ENCODE results near the gene TRAK2. TPM values are rescaled to one million over a fixed set of nuclear protein-coding genes. Genes with fewer than 3 reads are reported as not detected.

TRAK2 gene
- total and polyA plus RNA-seq, 10 donors: 7.1 to 63.0 (median 37.7) TPM

GRCh38 chr2:201350879-201351278, 100.4 kb downstream of the TRAK2 start:
- Histone ChIP-seq H3K4me1 (no peaks in the 10 kb centered on the region), H3K27me3 (replicated peaks in 1 of 7) (no peaks in the 10 kb centered on the region), H3K9me3 (no peaks in the 10 kb centered on the region), H3K36me3 (peaks cover 0 to 36% (median 0%) of the 10 kb centered on the region in 6 donors), H3K27ac (no peak overlapping the region), H3K4me3 (no peak overlapping the region)
- TF ChIP-seq CTCF (IDR thresholded peaks at IDR 0.05 in 8 of 11, conservative IDR thresholded peaks at IDR 0.05 in 3 of 11) (no peak), POLR2A (IDR thresholded peaks at IDR 0.05) (no peak), POLR2AphosphoS5 (IDR thresholded peaks at IDR 0.05) (no peak)
- 73 to 93% (median 83%) methylated on average over 3 to 4 of the region's 4 CpGs for WGBS, 5 donors
- intact Hi-C loops (cut with DNase I; ENCODE audit: low total_unique reads): no loop called here
- no peak for DNase-seq

DNA sequence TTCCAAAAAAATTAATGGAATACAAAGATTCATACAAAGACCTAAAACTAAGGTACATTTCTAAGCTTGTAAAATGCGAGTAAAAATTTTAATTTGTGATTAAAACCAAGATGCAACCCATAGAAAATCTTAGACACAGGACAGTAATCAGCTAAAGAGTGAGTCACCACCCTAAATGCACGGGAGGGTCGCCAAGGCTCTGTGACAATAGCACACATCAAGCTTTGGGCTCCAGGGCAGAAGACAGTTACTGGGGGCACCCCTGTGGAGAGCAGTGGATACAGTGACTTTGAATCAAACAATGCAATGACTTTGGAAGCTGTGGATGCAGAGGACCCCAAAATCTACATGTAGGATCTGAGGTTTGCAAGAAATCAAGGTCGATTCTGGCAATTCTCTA, 101.7 kb downstream of the TRAK2 start:
- H3K27ac ChIP-seq: no peak overlapping the region
- intact Hi-C loops (cut with DNase I; ENCODE audit: low total_unique reads): no loop called here
- H3K27me3 ChIP-seq (replicated peaks in 1 of 7): no peaks in the 10 kb centered on the region
- H3K4me3 ChIP-seq: no peak overlapping the region
- H3K4me1 ChIP-seq: no peaks in the 10 kb centered on the region
- no peaks in the 10 kb centered on the region for H3K9me3 ChIP-seq
- no peak for TF ChIP-seq CTCF (IDR thresholded peaks at IDR 0.05 in 8 of 11, conservative IDR thresholded peaks at IDR 0.05 in 3 of 11)
- no peak for TF ChIP-seq POLR2AphosphoS5 (IDR thresholded peaks at IDR 0.05)
- H3K36me3 ChIP-seq: peaks cover 0 to 37% (median 0%) of the 10 kb centered on the region in 6 donors
- 65 to 91% (median 82%) methylated on average over 4 of the region's 4 CpGs for WGBS, 5 donors
- DNase-seq: no peak

GRCh38 chr2:201348758-201349157, 102.5 kb downstream of the TRAK2 start:
- 71 to 100% (median 93%) methylated on average over 1 of the region's 1 CpG for WGBS, 5 donors
- intact Hi-C loops (cut with DNase I; ENCODE audit: low total_unique reads): no loop called here
- H3K9me3 ChIP-seq: no peaks in the 10 kb centered on the region
- no peaks in the 10 kb centered on the region for H3K27me3 ChIP-seq (replicated peaks in 1 of 7)
- DNase-seq: no peak
- H3K27ac ChIP-seq: no peak overlapping the region
- peaks cover 0 to 42% (median under 1%) of the 10 kb centered on the region in 6 donors for H3K36me3 ChIP-seq
- no peaks in the 10 kb centered on the region for H3K4me1 ChIP-seq
- TF ChIP-seq POLR2A (IDR thresholded peaks at IDR 0.05) (no peak), CTCF (IDR thresholded peaks at IDR 0.05 in 8 of 11, conservative IDR thresholded peaks at IDR 0.05 in 3 of 11) (no peak), POLR2AphosphoS5 (IDR thresholded peaks at IDR 0.05) (no peak)
- H3K4me3 ChIP-seq: no peak overlapping the region

- H3K9me3 ChIP-seq: no peaks in the 10 kb centered on the region
- peaks cover 0 to 58% (median 2%) of the 10 kb centered on the region in 6 donors for H3K36me3 ChIP-seq
- WGBS, 5 donors: 84 to 92% (median 90%) methylated on average over 4 of the region's 4 CpGs
- no peaks in the 10 kb centered on the region for H3K27me3 ChIP-seq (replicated peaks in 1 of 7)
- intact Hi-C loops (cut with DNase I; ENCODE audit: low total_unique reads): no loop called here
- no peaks in the 10 kb centered on the region for H3K4me1 ChIP-seq
- DNase-seq: no peak
- TF ChIP-seq CTCF (IDR thresholded peaks at IDR 0.05 in 8 of 11, conservative IDR thresholded peaks at IDR 0.05 in 3 of 11): no peak
- no peak for TF ChIP-seq POLR2AphosphoS5 (IDR thresholded peaks at IDR 0.05)
- no peak for TF ChIP-seq POLR2A (IDR thresholded peaks at IDR 0.05)
- H3K4me3 ChIP-seq: no peak overlapping the region
- no peak overlapping the region for H3K27ac ChIP-seq
These were observed 104.1 kb downstream of the TRAK2 start for GRCh38 chr2:201347138-201347537.
